Lung (tissue), 12 donors: ENCODE data around the gene ZNF511. TPM values are rescaled to one million over a fixed set of nuclear protein-coding genes. Genes with fewer than 3 reads are reported as not detected.
A peak's percentile ranks its signal among the peaks of the same experiment; 100 is the strongest.

ENCODE experiments used
- ATAC-seq: fragments of 200-7000 bp; cut with Tn5 transposase; one replicate; pipeline ENCODE4 v1.9.1; 2020; ENCODE audit warnings: moderate number of reproducible peaks; ENCODE audit not compliant: insufficient read depth, low FRiP score
- DNase-seq, 3 donors: peaks; one replicate each; pipeline ENCODE4 v3.0.0-alpha.2; 2013 to 2017
- H3K27ac ChIP-seq, 2 donors: one replicate each; pipeline ENCODE4 v1.5.1; 2013; ENCODE audit warnings: mild to moderate bottlenecking in 2 of 2, moderate library complexity in 2 of 2, control low read depth in 1 of 2, inconsistent platforms in 1 of 2, low read depth in 1 of 2, low read length in 1 of 2
- H3K27me3 ChIP-seq, 3 donors: one replicate each; pipeline ENCODE4 v1.5.1; 2013; ENCODE audit warnings: low read length in 2 of 3; ENCODE audit not compliant: control insufficient read depth in 3 of 3, insufficient read depth in 3 of 3
- H3K36me3 ChIP-seq, 4 donors: one replicate each; pipeline ENCODE4 v1.5.1; 2013; ENCODE audit warnings: low read length in 4 of 4, mild to moderate bottlenecking in 1 of 4, moderate library complexity in 1 of 4; ENCODE audit not compliant: control insufficient read depth in 4 of 4, insufficient read depth in 4 of 4
- H3K4me1 ChIP-seq, 5 donors: one replicate each; pipeline ENCODE4 v1.5.1; 2013; ENCODE audit warnings: low read length in 5 of 5, mild to moderate bottlenecking in 2 of 5, moderate library complexity in 1 of 5; ENCODE audit not compliant: control insufficient read depth in 5 of 5, insufficient read depth in 5 of 5
- H3K4me3 ChIP-seq: one replicate; pipeline ENCODE4 v1.5.1; 2013; ENCODE audit warnings: mild to moderate bottlenecking, control low read depth, moderate library complexity
- H3K9ac ChIP-seq, 2 donors: one replicate each; pipeline ENCODE4 v1.5.1; 2013; ENCODE audit warnings: low read length in 2 of 2, control low read depth in 1 of 2; ENCODE audit not compliant: insufficient read depth in 1 of 2
- H3K9me3 ChIP-seq, 4 donors: one replicate each; pipeline ENCODE4 v1.5.1; 2013; ENCODE audit warnings: low read length in 3 of 4, mild to moderate bottlenecking in 1 of 4, moderate library complexity in 1 of 4; ENCODE audit not compliant: control insufficient read depth in 4 of 4, insufficient read depth in 3 of 4
- CTCF ChIP-seq: IDR thresholded peaks from 2 replicates; pipeline ENCODE4 v1.5.1; 2012; ENCODE audit warnings: mild to moderate bottlenecking; ENCODE audit errors: control extremely low read depth, extremely low read depth
- WGBS, 2 donors: extraction: QIAGEN DNeasy Blood & Tissue Kit; methylation state at CpG; one replicate each; pipeline ENCODE4 v1.1.7; 2013; 5-methylcytosine and 5-hydroxymethylcytosine counted together
- polyA plus RNA-seq, 2 donors: library from polyadenylated mRNA; stranded (reverse); fragments of 200-250 nt; gene quantifications; one replicate each; pipeline ENCODE4 v1.2.1, GENCODE V29; 2013
- total RNA-seq, 2 donors: library from RNA; depleted of rRNA in 1 of 2; stranded (reverse); fragments of >200 nt in 1 of 2; gene quantifications; one replicate each; pipeline ENCODE4 v1.2.1, GENCODE V29; 2014 to 2021
- donor health status: control.
- donor health status: control.
- donor health status: Bipolar disorder and iron deficiency.
- donor health status: healthy.
- donor health status: DM: yes; HTN: yes; CAD: no.

The ZNF511 gene
- total and polyA plus RNA-seq, 4 donors, result 18.6 to 79.9 (median 43.6) TPM

DNA sequence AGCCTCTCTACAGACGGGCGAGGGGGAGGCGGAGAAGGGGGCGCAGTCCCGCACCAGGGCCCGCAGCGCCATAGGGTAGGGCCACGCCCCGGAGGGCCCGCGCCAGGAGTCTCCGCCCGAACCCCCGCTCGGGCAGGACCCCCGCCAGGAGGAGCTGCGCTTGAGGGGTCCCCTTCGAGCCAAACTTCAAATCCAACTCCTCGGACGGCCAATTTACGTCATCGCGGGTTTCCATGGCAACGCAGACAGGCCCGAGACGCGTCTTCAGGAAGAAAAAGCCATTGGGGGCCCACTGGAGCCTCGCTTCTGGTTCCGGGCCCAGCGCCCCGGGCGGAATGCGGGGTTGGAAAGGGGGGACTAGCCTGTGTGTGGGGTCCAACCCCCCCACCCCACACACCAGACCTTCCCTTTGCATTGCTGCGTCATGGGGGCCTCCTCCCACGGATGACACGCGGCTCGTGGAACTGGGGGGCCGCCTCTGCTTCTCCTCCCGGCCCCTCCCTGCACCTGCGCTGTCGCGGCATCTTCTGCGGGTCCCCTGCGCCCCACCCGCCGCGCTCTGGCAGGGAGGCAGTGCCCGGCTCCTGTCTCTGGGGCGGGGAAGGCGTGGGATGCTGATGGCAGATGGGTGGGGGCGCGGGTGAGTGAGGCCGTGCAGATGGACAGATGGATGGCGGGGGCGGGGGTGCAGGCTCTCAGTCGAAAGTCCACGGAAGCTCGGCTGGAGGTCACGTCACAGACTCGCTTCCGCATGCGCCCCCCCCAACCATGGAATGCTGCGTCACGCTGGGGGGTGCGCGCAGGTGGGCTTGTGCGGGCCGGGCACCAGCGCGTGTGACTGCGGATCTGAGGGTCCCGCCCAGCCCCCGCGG is 26.8 kb downstream of the ZNF511 start:
- Histone ChIP-seq H3K4me1 (peaks cover 0 to 21% (median 4%) of the 10 kb centered on the region in 5 donors), H3K27me3 (peaks cover 0 to 69% (median 43%) of the 10 kb centered on the region in 3 donors), H3K9me3 (peaks cover 0 to 17% (median 0%) of the 10 kb centered on the region in 4 donors), H3K4me3 (peak overlapping the region; percentile 4), H3K27ac (no peak overlapping the region), H3K36me3 (no peaks in the 10 kb centered on the region), H3K9ac (no peak overlapping the region)
- no peak for TF ChIP-seq CTCF
- DNase-seq (peak; percentile 76 to 80 (median 76)), ATAC-seq (no peak)
- 2 to 3% methylated on average over 67 to 75 of the region's 75 CpGs for WGBS, 2 donors

- peaks cover 0 to 64% (median 38%) of the 10 kb centered on the region in 3 donors for H3K27me3 ChIP-seq
- peaks cover 0 to 17% (median 0%) of the 10 kb centered on the region in 4 donors for H3K9me3 ChIP-seq
- H3K27ac ChIP-seq, result no peak overlapping the region
- peaks cover 0 to 21% (median 4%) of the 10 kb centered on the region in 5 donors for H3K4me1 ChIP-seq
- H3K36me3 ChIP-seq, result no peaks in the 10 kb centered on the region
- no peak for ATAC-seq
- DNase-seq, result no peak
- H3K4me3 ChIP-seq, result no peak overlapping the region
- WGBS, 2 donors, result 6% methylated on average over 25 to 41 of the region's 41 CpGs
- H3K9ac ChIP-seq, result no peak overlapping the region
- TF ChIP-seq CTCF, result no peak
Observed at GRCh38 chr10:133336118-133336576, 27.4 kb downstream of the ZNF511 start.

DNA sequence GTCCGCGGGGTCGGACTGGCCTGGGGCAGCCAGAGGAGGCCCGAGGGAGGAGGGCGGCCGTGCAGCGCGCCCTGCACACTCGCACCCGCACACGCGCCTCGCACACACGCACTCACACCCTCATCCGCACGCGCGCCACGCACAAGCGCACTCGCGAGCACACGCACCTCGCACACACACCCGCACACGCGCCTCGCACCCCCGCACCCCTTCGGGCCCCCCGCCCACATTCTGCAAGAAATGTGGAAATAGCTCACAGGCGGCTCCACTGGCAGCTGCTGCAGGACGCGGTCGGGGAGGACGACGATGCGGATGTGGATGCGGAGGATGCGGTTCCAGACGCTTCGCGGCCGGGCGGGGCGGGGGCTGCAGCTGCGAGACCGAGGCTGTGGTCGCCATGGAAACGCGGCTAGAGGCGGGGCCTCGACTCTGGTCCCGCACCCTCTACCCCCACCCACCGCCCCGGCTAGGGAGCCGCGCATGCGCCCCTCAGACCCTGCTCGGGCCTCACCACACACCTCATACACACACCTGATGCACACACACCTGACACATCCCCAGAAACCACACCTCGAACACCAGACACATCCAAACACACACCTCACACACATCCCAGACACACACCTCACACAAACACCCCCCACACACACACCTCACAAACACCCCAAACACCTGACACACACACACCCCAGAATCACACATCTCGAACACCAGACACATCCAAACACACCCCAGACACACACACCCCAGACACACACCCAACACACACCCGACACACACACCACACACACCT is 28.1 kb downstream of the ZNF511 start, which contains the start of gene CALY:
TSS of gene CALY (minus strand) at position 320 of the 793 bp plus-strand sequence. CDS start 7,907 bp downstream, outside the sequence.
- Histone ChIP-seq H3K9ac (no peak within 1 kb of the TSS), H3K4me3 (no peak within 1 kb of the TSS), H3K36me3 (no peaks in the 10 kb centered on the region), H3K27me3 (peaks cover 0 to 63% (median 34%) of the 10 kb centered on the region in 3 donors), H3K27ac (no peak within 1 kb of the TSS), H3K9me3 (peaks cover 0 to 19% (median 0%) of the 10 kb centered on the region in 4 donors), H3K4me1 (peaks cover 0 to 21% (median 4%) of the 10 kb centered on the region in 5 donors)
- DNase-seq (no peak), ATAC-seq (no peak)
- WGBS, 2 donors, result 15 to 18% methylated on average over 54 to 63 of the region's 63 CpGs
- TF ChIP-seq CTCF, result no peak
